Tibial artery (tissue), 4 donors: Measurements from ENCODE around the gene BAHCC1.

ENCODE experiments used
- DNase-seq, 2 donors: peaks; one replicate each; pipeline ENCODE4 v3.0.0-alpha.2; 2019
- H3K27ac ChIP-seq, 2 donors: fragments of 200-600 bp; sonication (generic) in 1 of 2; 1 replicate in 1 of 2; 2 replicates in 1 of 2; pipeline ENCODE4 v1.5.1; 2018 to 2019; ENCODE audit warnings: mild to moderate bottlenecking in 1 of 2
- H3K27me3 ChIP-seq, 2 donors: fragments of 200-600 bp; sonication (generic) in 1 of 2; one replicate each; pipeline versions ENCODE4 v1.5.1 to v1.6.0; 2016 to 2019
- H3K36me3 ChIP-seq, 3 donors: fragments of 200-600 bp; sonication (generic) in 2 of 3; one replicate each; pipeline ENCODE4 v1.5.1; 2016 to 2019; ENCODE audit warnings: mild to moderate bottlenecking in 2 of 3
- H3K4me1 ChIP-seq, 4 donors: fragments of 200-600 bp; sonication (generic) in 2 of 4; 1 replicate in 3 of 4; 2 replicates in 1 of 4; pipeline ENCODE4 v1.5.1; 2016 to 2019
- H3K4me3 ChIP-seq, 2 donors: fragments of 200-600 bp; sonication (generic) in 1 of 2; 1 replicate in 1 of 2; 2 replicates in 1 of 2; pipeline ENCODE4 v1.5.1; 2018 to 2019; ENCODE audit warnings: mild to moderate bottlenecking in 2 of 2
- H3K9me3 ChIP-seq, 3 donors: fragments of 200-600 bp; sonication (generic) in 1 of 3; one replicate each; pipeline ENCODE4 v1.5.1; 2016 to 2019
- intact Hi-C: fragments of 100-400 bp; cut with DNase I; formaldehyde crosslinking; loops from one replicate; pipeline ENCODE4 v1.15.0; 2023; ENCODE audit warnings: low total_unique reads
- TF ChIP-seq, protein P1 (sequence below), 2 experiments: fragments of 200-600 bp in 1 of 2; fragments of 450-650 bp in 1 of 2; IDR thresholded peaks; one replicate each; pipeline ENCODE4 v1.5.1; 2017 to 2019; ENCODE audit warnings: antibody characterized with exemption in 2 of 2, mild to moderate bottlenecking in 1 of 2, moderate library complexity in 1 of 2

Gene BAHCC1

DNA sequence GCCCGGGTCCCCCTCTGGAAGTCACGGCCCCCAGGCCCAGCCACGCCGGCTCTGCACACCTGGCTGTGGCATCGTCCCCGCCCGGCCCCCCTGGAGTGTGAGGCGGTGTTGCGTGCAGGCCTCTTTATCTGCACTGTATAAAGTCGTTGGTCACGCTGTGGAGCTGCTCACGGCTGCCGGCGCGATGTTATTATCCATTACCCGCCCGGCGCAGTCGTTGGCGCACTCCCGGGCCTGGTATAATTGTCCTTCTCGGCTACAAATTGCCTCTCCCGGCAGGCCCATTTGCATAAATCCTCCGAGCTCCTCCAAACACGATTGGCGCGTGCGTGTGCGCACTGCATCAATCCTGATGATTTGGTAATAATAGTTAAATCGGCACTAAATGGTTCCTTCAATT lies 57.8 kb downstream of the BAHCC1 start:
- Histone ChIP-seq H3K4me3 (no peak overlapping the region), H3K27ac (no peak overlapping the region), H3K36me3 (peaks cover 0 to 67% (median 57%) of the 10 kb centered on the region in 3 donors), H3K4me1 (no peaks in the 10 kb centered on the region), H3K9me3 (no peaks in the 10 kb centered on the region), H3K27me3 (no peaks in the 10 kb centered on the region)
- DNase-seq: no peak
- intact Hi-C loops: no loop called here
- TF ChIP-seq, protein P1, sequence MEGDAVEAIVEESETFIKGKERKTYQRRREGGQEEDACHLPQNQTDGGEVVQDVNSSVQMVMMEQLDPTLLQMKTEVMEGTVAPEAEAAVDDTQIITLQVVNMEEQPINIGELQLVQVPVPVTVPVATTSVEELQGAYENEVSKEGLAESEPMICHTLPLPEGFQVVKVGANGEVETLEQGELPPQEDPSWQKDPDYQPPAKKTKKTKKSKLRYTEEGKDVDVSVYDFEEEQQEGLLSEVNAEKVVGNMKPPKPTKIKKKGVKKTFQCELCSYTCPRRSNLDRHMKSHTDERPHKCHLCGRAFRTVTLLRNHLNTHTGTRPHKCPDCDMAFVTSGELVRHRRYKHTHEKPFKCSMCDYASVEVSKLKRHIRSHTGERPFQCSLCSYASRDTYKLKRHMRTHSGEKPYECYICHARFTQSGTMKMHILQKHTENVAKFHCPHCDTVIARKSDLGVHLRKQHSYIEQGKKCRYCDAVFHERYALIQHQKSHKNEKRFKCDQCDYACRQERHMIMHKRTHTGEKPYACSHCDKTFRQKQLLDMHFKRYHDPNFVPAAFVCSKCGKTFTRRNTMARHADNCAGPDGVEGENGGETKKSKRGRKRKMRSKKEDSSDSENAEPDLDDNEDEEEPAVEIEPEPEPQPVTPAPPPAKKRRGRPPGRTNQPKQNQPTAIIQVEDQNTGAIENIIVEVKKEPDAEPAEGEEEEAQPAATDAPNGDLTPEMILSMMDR (IDR thresholded peaks at IDR 0.05): no peak

DNA sequence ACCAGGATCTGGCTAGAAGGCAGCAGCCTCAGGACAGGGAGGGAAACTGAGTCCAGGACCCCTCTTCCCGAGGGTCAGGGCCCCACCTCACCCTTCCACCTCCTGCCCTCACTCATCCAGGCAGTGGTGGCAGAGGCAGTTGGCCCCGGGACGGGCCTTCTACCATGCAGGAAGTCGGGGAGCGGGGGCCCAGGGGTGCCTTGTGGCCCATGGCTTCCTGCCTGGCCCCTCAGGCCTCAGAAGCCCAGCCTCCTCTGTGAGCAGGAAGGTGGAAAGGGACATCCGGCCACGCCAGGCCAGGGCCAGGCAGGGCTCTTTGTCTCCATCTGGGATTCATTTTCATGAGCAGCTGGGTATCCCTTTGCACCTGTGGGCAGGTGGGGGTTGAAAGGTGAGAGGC lies 58.5 kb downstream of the BAHCC1 start:
- no peak for DNase-seq
- Histone ChIP-seq H3K27ac (no peak overlapping the region), H3K27me3 (no peaks in the 10 kb centered on the region), H3K36me3 (peaks cover under 1 to 67% (median 57%) of the 10 kb centered on the region in 3 donors), H3K4me1 (no peaks in the 10 kb centered on the region), H3K4me3 (no peak overlapping the region), H3K9me3 (no peaks in the 10 kb centered on the region)
- TF ChIP-seq, protein P1 (IDR thresholded peaks at IDR 0.05): no peak
- intact Hi-C loops: no loop called here

DNA sequence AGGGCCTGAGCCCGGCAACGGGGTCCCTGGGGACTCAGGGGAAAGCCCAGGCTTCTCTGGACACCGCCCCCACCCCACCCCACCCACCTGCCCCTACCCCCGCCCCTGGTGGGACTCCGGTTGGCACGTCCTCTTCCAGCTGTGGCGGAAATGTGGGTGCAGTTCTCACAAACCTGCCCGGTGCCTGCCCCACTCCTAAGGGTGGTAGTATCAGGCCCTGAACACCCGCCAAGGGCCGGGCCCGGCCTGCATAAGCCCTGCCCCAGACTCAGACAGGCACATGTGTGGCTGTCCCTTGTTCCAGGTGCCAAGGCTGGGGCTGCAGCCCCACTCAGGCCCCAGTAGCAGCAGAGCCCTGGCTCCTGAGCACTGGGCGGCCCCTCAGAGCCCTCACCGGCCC lies 59.2 kb downstream of the BAHCC1 start:
- no peaks in the 10 kb centered on the region for H3K27me3 ChIP-seq
- no peak for DNase-seq
- H3K27ac ChIP-seq: no peak overlapping the region
- TF ChIP-seq, protein P1 (IDR thresholded peaks at IDR 0.05): no peak
- peaks cover 4 to 67% (median 64%) of the 10 kb centered on the region in 3 donors for H3K36me3 ChIP-seq
- no peaks in the 10 kb centered on the region for H3K4me1 ChIP-seq
- intact Hi-C loops: no loop called here
- H3K4me3 ChIP-seq: no peak overlapping the region
- no peaks in the 10 kb centered on the region for H3K9me3 ChIP-seq

DNA sequence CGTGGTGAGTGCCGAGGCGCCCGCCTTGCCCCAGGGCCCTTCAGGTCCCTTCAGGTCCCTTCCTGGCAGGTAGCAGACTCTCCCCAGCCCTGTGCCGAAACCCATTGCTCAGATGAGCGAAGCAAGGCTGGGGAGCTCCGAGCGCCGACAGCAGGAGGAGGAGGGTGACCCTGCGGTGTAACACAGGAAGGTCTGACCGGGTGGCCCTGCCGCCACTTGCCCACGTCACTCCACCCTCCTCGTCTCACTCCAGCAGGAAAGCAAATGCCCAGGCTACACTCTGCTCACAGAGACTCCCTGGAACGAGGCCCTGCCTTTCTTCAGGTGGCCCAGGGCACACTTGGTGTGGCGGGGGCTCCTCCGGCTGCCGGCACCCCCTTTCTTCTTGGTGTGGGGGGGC lies 60.1 kb downstream of the BAHCC1 start:
- no peaks in the 10 kb centered on the region for H3K9me3 ChIP-seq
- H3K36me3 ChIP-seq: peaks cover 4 to 72% (median 67%) of the 10 kb centered on the region in 3 donors
- no peak for DNase-seq
- H3K4me3 ChIP-seq: no peak overlapping the region
- no peaks in the 10 kb centered on the region for H3K27me3 ChIP-seq
- intact Hi-C loops: no loop called here
- H3K27ac ChIP-seq: no peak overlapping the region
- TF ChIP-seq, protein P1 (IDR thresholded peaks at IDR 0.05): no peak
- no peaks in the 10 kb centered on the region for H3K4me1 ChIP-seq

DNA sequence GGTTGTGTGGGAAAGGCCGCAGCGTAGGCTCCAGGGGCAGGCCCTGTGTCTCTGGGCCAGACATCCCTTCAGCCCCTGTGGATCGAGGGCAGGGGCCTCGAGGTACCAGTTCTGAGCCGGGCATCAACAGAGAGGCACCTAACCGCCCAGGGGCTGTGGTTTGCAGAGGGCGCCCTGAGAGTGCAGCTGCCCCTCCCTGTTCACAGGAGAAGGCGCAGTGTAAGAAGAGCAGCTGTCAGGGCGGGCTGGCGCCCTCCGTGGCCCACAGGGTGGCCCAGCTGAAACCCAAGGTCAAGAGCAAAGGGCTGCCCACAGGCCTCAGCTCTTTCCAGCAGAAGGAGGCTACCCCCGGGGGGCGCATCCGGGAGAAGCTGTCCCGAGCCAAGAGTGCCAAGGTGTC lies 60.8 kb downstream of the BAHCC1 start:
- Histone ChIP-seq H3K36me3 (peaks cover 4 to 72% (median 70%) of the 10 kb centered on the region in 3 donors), H3K27ac (no peak overlapping the region), H3K9me3 (no peaks in the 10 kb centered on the region)

More for the DNA sequence above, 60.8 kb downstream of the BAHCC1 start:
- Histone ChIP-seq H3K27me3 (no peaks in the 10 kb centered on the region), H3K4me3 (no peak overlapping the region), H3K4me1 (no peaks in the 10 kb centered on the region)
- intact Hi-C loops: no loop called here
- no peak for DNase-seq
- TF ChIP-seq, protein P1 (IDR thresholded peaks at IDR 0.05): no peak
